ENCODE measurements around the gene NEDD4. TPM values are rescaled to one million over a fixed set of nuclear protein-coding genes. Genes with fewer than 3 reads are reported as not detected.

NEDD4 gene
- polyA plus RNA-seq, 2 of the 4 experiments (the other 2 are of a cell fraction) = 56.4 to 78.8 TPM

GRCh38 chr15:55819397-55820034 is 173.9 kb downstream of the NEDD4 start:
- CTCF ChIA-PET = interaction anchor here (0.6 to 2.7 kb wide), 9 partner anchors 8 to 254 kb away, joined by 3 to 10 read pairs (median 8); no protein-coding TSS in a partner anchor
- H3K9me3 ChIP-seq = no peaks in the 10 kb centered on the region
- WGBS (ENCODE audit: missing lambda C conversion rate) = 85% methylated on average over 10 of the region's 10 CpGs
- ATAC-seq (peak; percentile 11 to 17; a peak in 1 of 6 replicates), FAIRE-seq (no peak), DNase-seq (ENCODE audit: low read depth in 1 of 2, low spot score in 1 of 2) (no peak)
- POLR2A ChIA-PET = no interaction called here
- TF ChIP-seq GATA3 (IDR thresholded peaks at IDR 0.05; ENCODE audit: borderline replicate concordance) = no peak
- TF ChIP-seq RAD21 (conservative IDR thresholded peaks at IDR 0.05 in 1 of 2, IDR thresholded peaks at IDR 0.05 in 1 of 2) = no peak
- no peak for TF ChIP-seq PBX3 (IDR thresholded peaks at IDR 0.05)
- no peak for TF ChIP-seq HOXB5 (CRISPR knock-in tag; IDR thresholded peaks at IDR 0.05)
- no peak for TF ChIP-seq RNF2 (IDR thresholded peaks at IDR 0.05; ENCODE audit: borderline replicate concordance, low read depth)
- TF ChIP-seq HOXB13 (CRISPR knock-in tag; IDR thresholded peaks at IDR 0.05; ENCODE audit: low read depth) = no peak
- TF ChIP-seq CHD2 (IDR thresholded peaks at IDR 0.05; ENCODE audit: low read length, partially characterized antibody) = no peak
- TF ChIP-seq ATOH8 (CRISPR knock-in tag; IDR thresholded peaks at IDR 0.05; ENCODE audit: low read depth) = no peak
- no peak overlapping the region for H3K27ac ChIP-seq
- H3K4me3 ChIP-seq = no peak overlapping the region
- H3K4me1 ChIP-seq = peaks cover 6% of the 10 kb centered on the region; the same call in 1 of the 3 replicates
- no peak overlapping the region for H3K4me2 ChIP-seq

GRCh38 chr15:55816017-55816416 is 177.4 kb downstream of the NEDD4 start:
- POLR2A ChIA-PET = no interaction called here
- Histone ChIP-seq H3K4me2 (no peak overlapping the region), H3K9me3 (no peaks in the 10 kb centered on the region), H3K27ac (no peak overlapping the region), H3K4me1 (no peaks in the 10 kb centered on the region), H3K4me3 (no peak overlapping the region)
- ATAC-seq (no peak), FAIRE-seq (no peak), DNase-seq (ENCODE audit: low read depth in 1 of 2, low spot score in 1 of 2) (no peak)
- CTCF ChIA-PET = interaction anchor here (0.6 to 2.0 kb wide), 4 partner anchors 16 to 452 kb away, joined by 3 to 8 read pairs (median 5); no protein-coding TSS in a partner anchor
- TF ChIP-seq ELK1 (IDR thresholded peaks at IDR 0.05; ENCODE audit: low read depth, low read length) = no peak
- TF ChIP-seq EHF (CRISPR knock-in tag; IDR thresholded peaks at IDR 0.05) = no peak
- TF ChIP-seq KDM5A (IDR thresholded peaks at IDR 0.05) = no peak
- TF ChIP-seq SMC3 (IDR thresholded peaks at IDR 0.05) = no peak
- TF ChIP-seq ATOH8 (CRISPR knock-in tag; IDR thresholded peaks at IDR 0.05; ENCODE audit: low read depth) = no peak
- no peak for TF ChIP-seq RFX5 (IDR thresholded peaks at IDR 0.05)
- no peak for TF ChIP-seq CHD2 (IDR thresholded peaks at IDR 0.05; ENCODE audit: low read length, partially characterized antibody)
- TF ChIP-seq USF2 (IDR thresholded peaks at IDR 0.05) = no peak
- TF ChIP-seq PHF8 (IDR thresholded peaks at IDR 0.05; ENCODE audit: borderline replicate concordance, low read depth) = no peak
- no peak for TF ChIP-seq E2F6 (IDR thresholded peaks at IDR 0.05; ENCODE audit: borderline replicate concordance, low read depth)
- no peak for TF ChIP-seq RCOR1 (IDR thresholded peaks at IDR 0.05; ENCODE audit: low read depth, low read length)
- TF ChIP-seq CHD4 (IDR thresholded peaks at IDR 0.05; ENCODE audit: borderline replicate concordance) = no peak
- TF ChIP-seq CBX8 (IDR thresholded peaks at IDR 0.05) = no peak
- TF ChIP-seq POLR2A (IDR thresholded peaks at IDR 0.05; ENCODE audit: low read length) = no peak
- TF ChIP-seq HOXB5 (CRISPR knock-in tag; IDR thresholded peaks at IDR 0.05) = no peak
- no peak for TF ChIP-seq TP53 (CRISPR knock-in tag; IDR thresholded peaks at IDR 0.05)
- no peak for TF ChIP-seq POLR2AphosphoS2 (conservative IDR thresholded peaks at IDR 0.05; ENCODE audit: low read length)
- no peak for TF ChIP-seq TFCP2L1 (CRISPR knock-in tag; IDR thresholded peaks at IDR 0.05)

Data from A549 (cell line).